Measurements from ENCODE around the gene RPL35.
A peak's percentile ranks its signal among the peaks of the same experiment; 100 is the strongest.
"Not testable (repeated sequence)": the region's sequence is repeated elsewhere in the genome, so short reads cannot be mapped to it uniquely, and the experiment has no call there.

The RPL35 gene

GRCh38 chr9:124852121-124852828 is 9.5 kb downstream of the RPL35 start:
- no peak for DNase-seq

- DNase-seq: no peak
These were observed 12.0 kb downstream of the RPL35 start for GRCh38 chr9:124849801-124850200.

- DNase-seq: no peak
These were observed 14.8 kb downstream of the RPL35 start for GRCh38 chr9:124846969-124847368.

GRCh38 chr9:124846467-124846866 is 15.3 kb downstream of the RPL35 start:
- DNase-seq: not testable (repeated sequence)

GRCh38 chr9:124844291-124844690 is 17.5 kb downstream of the RPL35 start:
- DNase-seq: no peak

GRCh38 chr9:124843456-124844034 is 18.2 kb downstream of the RPL35 start:
- no peak for DNase-seq

- DNase-seq: no peak
These were observed 20.5 kb downstream of the RPL35 start for GRCh38 chr9:124841075-124841821.

- DNase-seq: no peak
These were observed 21.4 kb downstream of the RPL35 start for GRCh38 chr9:124840300-124840833.

- no peak for DNase-seq
These were observed 22.0 kb downstream of the RPL35 start for GRCh38 chr9:124839612-124840299.

- DNase-seq: not testable (repeated sequence)
These were observed 23.0 kb downstream of the RPL35 start for GRCh38 chr9:124838567-124839275.

GRCh38 chr9:124838132-124838531 is 23.6 kb downstream of the RPL35 start:
- not testable (repeated sequence) for DNase-seq

- peak in 1 of 2 experiments; percentile 58 for DNase-seq
These were observed 26.7 kb downstream of the RPL35 start for GRCh38 chr9:124835026-124835557.

GRCh38 chr9:124834591-124834990 is 27.2 kb downstream of the RPL35 start:
- no peak for DNase-seq

- DNase-seq: no peak
These were observed 30.0 kb downstream of the RPL35 start for GRCh38 chr9:124831642-124832364.

GRCh38 chr9:124830593-124830992 is 31.2 kb downstream of the RPL35 start:
- no peak for DNase-seq

- DNase-seq: no peak
These were observed 32.5 kb downstream of the RPL35 start for GRCh38 chr9:124829334-124829669.

- no peak for DNase-seq
These were observed 33.0 kb downstream of the RPL35 start for GRCh38 chr9:124828489-124829333.

- DNase-seq: peak in 1 of 2 experiments; percentile 42
These were observed 40.8 kb downstream of the RPL35 start for GRCh38 chr9:124820698-124821623.
